ENCODE data around the gene ECEL1.
"Not testable (repeated sequence)": the region's sequence is repeated elsewhere in the genome, so short reads cannot be mapped to it uniquely, and the experiment has no call there.

The ECEL1 gene

GRCh38 chr2:232458051-232458660 is 29.5 kb downstream of the ECEL1 start:
- no peak for DNase-seq

- no peak for DNase-seq
These were observed 30.3 kb downstream of the ECEL1 start for GRCh38 chr2:232457121-232458011.

GRCh38 chr2:232456296-232457120 is 31.1 kb downstream of the ECEL1 start:
- no peak for DNase-seq

GRCh38 chr2:232455426-232456255 is 32.0 kb downstream of the ECEL1 start, which contains the start of gene ALPI:
ALPI (plus strand) TSS chr2:232456153; CDS start chr2:232456200, 47 bp downstream.
- no peak for DNase-seq

GRCh38 chr2:232454630-232455029 is 33.0 kb downstream of the ECEL1 start:
- DNase-seq: no peak

DNA sequence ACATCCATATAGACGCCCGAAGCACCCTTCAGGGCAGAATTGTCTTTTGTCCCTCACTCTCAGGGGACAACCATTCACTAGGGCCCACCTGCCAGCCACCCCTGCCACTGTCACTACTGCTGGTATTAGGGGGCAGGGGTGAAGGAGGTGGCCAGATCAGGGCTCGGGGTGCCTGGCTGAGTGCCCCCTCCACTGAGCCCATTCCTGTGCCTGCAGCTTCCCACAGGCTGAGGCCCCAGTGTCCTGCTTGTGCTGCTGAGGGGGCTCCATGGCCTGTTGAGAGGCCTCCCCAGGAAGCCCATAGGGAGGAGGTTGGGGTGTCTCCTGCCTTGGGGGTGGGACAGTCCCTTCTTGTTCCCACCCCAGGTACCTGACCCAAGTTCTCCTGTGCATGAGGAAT is 36.0 kb downstream of the ECEL1 start:
- DNase-seq: not testable (repeated sequence)

DNA sequence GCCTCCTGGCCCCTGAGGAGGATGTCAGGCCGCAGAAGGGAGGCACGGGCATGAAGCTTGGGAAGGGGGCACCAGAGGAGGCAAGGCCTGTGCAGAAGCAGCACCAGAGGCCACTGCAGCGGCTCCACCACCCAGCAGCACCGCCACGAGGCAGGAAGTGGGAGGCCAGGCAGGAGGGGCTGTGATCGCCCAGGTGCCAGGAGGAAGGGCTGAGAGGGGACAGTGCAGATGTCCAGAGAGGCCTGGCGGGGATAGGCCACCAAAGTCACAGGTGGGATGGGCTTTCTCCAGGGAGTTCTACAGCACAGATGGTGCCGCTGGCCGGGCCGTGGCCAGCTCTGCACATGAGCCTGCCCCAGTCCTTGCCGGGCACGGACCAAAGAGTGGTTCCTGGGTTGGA is 37.7 kb downstream of the ECEL1 start:
- DNase-seq: no peak

GRCh38 chr2:232448304-232448690 is 39.3 kb downstream of the ECEL1 start:
- no peak for DNase-seq

- DNase-seq: no peak
These were observed 39.9 kb downstream of the ECEL1 start for GRCh38 chr2:232447638-232448303.

DNA sequence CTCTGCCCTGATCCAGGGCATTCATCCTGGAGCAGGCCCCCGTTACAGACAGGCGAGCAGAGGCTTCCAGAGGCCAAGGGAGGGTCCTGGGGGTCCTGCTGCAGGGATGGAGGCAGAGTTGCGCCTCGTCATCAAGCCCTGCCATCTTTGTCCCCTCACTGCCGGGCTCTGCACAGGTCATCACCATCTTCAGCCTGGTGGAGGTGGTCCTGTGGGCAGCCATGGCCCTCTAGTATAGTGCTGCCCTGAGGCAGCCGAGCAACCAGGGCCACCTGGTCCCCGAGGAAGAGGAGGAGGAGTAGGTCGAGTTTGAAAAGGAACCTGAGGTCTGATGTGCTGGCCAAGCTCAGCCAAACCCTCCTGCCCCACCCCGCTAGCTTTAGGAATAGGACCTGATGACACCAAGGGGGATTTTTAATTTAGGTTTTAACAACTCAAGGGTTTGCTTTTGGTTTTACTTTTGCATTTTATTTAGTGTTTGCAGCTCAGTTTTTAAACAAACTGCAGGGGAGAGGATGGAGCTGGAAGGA is 40.5 kb downstream of the ECEL1 start:
- no peak for DNase-seq

GRCh38 chr2:232446266-232446777 is 41.3 kb downstream of the ECEL1 start:
- DNase-seq: not testable (repeated sequence)

DNA sequence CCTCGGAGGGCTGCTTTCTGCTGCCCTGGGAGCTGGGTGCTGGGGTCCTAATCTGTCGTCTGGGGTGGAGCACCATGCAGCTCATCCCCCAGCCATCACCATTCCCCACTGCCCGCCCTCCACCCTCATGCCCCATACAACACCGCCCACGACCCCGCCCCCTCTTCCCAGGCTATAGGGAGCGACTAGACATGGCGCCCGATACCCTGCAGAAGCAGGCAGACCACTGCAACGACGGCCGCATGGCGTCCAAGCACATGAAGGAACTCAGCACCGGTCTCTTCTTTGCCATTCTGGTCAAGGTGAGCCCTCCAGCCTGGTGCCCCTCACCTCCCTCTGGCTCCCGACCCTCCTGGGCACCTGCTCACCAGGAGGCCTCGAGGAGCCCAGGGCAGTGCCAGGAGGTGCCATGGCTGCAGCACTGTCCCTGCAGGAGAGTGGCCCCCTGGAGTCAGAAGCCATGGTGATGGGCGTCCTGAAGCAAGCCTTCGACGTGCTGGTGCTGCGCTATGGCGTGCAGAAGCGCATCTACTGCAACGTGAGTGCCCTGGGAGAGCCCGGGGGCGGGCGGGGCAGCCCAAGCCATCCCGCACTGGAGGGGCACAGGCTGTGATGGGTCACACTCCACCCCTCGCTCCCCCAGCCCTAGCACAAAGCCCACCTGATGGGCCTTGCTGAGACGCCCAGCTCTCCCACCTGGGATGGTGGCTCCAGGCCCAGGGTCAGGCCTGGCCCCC is 42.3 kb downstream of the ECEL1 start:
- DNase-seq: not testable (repeated sequence)

GRCh38 chr2:232444409-232445148 is 43.1 kb downstream of the ECEL1 start:
- no peak for DNase-seq

GRCh38 chr2:232443669-232444408 is 43.8 kb downstream of the ECEL1 start:
- not testable (repeated sequence) for DNase-seq

GRCh38 chr2:232443047-232443446 is 44.6 kb downstream of the ECEL1 start:
- DNase-seq: not testable (repeated sequence)

- DNase-seq: not testable (repeated sequence)
These were observed 45.2 kb downstream of the ECEL1 start for GRCh38 chr2:232442431-232442830.

GRCh38 chr2:232441922-232442321 is 45.7 kb downstream of the ECEL1 start:
- DNase-seq: not testable (repeated sequence)

- no peak for DNase-seq
These were observed 46.4 kb downstream of the ECEL1 start for GRCh38 chr2:232441147-232441651.

Measured in SIG-M5 (cell line).